HG03159 (cell line): ENCODE measurements around the gene GPS1.

ENCODE experiments used
- ATAC-seq: cut with Tn5 transposase; IDR thresholded peaks from one replicate; pipeline ENCODE4 v1.9.1; 2021; ENCODE audit warnings: mild to moderate bottlenecking, moderate library complexity; ENCODE audit not compliant: unreplicated experiment

The GPS1 gene

DNA sequence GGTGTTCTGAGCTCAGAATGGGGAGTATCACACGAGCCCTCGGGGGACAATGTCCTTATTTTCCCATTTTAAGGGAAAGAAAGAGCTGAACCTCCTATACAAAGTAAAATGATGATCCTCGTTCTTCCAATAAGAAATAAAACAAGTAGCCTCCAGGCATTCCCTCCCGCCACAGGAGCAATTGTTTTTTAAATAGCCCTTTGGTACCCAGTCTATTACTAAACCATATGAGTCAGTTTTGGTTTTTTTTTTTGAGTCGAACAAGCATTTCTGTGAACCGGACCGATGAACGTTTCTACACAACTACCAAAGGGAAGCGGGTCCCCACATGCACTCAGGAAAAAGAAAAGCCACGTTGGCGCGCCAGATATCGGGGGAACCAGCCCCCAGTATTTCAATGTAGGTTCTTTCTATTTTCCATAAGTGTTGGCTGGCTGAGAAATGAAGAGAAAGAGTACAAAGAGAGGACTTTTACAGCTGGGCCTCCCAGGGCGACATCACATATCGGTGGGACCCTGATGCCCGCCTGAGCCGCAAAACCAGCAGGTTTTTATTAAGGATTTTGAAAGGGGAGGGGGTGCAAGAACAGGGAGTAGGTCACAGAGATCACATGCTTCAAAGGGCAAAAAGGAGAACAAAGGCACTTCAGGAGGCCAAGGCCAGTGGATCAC lies 10.4 kb upstream of the GPS1 start:
- ATAC-seq, result no peak

DNA sequence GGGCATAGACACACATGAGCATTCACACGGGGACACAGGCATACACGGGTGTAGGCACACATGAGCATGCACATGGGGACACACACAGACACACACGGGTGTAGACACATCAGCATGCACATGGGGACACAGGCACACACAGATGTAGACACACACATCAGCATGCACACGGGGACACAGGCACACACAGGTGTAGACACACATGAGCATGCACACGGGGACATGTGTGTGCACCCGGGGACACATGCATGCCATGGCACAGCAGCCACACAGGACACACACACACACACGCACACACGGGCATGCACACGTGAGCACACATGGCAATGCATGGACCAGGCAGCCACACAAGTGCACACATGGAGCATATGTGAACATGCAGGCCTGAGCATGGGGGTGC lies 9.0 kb upstream of the GPS1 start:
- no peak for ATAC-seq

DNA sequence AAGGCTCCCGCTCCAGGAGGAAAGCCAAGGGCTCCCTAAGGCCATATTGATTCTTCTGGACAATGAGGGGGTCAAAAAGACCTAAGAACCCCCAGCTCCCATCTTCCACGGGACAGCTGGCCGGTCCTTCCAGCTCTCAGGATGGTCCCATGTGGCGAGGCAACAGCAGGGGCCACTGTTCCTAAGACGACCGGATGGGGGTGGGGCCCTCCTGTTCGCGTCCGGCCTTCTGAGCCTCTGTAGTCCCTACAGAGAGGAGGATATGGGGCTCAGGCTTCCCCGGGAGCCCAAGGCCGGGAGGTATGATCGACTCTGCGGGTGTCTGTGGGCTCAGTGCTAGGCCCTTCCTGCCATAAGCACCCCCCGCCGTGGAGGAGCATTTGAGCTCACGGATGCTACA lies 8.2 kb upstream of the GPS1 start:
- no peak for ATAC-seq

DNA sequence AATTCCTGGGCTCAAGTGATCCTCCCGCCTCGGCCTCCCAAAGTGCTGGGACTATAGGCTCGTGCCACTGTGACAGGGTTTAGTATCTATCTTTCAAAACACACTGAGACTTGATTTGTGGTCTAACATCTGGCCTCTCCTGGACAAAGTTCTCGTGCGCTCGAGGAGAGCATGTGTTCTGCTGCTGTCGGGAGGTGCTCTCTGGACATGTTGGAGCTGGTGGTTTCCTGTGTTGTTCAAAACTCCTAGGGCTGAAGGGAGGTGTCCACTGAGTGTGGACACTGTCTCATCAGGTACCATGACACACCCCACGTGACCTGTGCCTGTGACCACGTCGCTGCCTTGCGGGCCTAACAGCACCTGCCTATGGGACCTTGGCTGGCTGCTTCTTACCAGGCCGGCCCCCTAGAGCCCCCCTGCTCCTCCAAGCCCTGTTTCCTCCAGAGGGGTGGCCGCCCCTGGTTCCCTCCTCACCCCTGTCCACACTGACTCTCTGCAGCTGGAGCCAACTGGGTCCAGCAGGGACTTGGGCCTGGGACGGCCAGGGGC lies 5.7 kb upstream of the GPS1 start:
- no peak for ATAC-seq

DNA sequence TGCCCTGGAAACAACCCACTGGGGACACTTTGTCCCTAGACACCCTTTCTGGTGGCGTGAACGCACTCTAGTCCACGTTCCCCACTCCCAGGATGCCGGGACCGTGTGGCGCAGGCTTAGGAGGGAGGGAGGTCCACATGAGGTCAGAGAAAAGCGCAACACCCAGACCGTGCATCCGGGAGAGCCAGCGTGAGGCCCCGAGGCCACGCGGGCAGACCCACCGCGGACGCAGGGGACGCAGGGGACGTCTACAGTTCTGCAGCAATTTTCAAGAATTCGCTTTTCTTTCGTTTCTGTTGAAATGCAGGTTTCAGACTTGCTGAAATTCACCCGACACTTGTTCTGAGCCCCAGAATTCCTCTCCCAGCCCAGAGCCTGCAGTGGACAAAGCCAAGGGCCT lies 4.8 kb upstream of the GPS1 start:
- no peak for ATAC-seq

DNA sequence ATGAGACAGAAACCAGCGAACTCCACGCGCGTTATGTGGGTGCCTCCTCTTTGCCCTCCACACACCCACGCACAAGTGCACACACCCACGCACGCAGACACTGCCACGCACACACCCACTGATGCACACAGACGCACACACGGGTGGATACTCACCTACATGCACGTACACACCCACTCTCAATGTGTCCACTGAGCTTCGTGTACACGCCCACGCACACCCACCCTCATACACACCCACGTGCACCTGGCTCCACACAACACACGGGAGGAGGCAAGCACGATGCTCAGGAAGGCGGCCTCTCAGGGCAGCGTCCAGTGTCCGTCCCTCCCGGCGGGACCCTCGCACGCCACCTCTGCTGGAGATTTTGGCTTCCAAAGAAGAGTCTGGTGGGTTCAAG lies 4.3 kb upstream of the GPS1 start:
- no peak for ATAC-seq

DNA sequence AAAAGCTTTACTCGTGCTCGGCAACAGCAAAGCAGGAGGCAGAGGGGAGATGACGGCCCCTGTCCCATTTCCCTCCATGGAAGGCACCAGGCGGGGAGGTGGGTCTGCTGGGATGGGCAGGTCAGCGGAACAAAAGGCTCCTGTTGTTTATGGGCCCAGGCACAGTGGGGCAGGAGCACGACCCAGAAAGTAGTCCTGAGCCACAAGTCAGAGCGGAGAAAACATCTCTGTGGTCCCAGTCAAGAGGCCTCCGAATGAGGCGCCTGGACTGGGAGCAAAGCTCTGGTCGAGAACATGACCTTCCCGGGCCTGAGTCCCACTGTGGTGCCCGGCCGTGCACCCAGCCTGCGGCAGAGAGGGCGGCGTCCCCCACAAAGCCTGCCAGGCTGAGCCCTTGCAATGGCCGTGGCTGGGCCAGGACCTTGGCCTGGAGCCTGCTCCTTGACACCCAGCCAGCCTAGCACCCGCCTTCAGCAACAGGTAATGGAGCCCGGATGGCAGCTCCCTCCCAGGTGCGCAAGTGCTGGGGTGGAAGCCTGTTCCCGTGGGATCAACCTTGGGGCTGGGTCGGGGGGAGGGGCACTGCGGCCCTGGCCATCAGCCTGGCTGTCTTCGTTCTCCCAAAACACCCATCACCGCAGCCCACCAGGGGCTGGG lies 3.7 kb upstream of the GPS1 start:
- no peak for ATAC-seq

DNA sequence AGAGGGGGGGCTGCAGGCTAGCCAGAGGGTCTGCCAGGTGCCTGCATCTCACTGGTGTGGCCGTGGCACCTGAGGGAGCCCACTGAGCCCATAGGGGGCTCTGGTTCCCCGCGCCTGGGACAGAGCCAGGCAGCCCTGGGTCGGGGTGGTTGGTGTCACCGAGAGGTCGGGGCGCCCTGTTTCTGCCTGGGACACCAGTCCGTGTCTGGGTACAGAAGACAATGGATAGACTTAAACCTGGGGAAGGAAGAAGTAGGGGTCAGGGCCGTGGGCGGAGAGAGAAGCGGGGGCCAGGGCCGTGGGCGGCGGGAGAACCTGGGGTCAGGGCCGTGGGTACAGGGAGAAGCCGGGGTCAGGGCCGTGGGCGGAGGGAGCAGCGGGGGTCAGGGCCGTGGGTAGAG lies 3.1 kb upstream of the GPS1 start:
- ATAC-seq, result no peak

DNA sequence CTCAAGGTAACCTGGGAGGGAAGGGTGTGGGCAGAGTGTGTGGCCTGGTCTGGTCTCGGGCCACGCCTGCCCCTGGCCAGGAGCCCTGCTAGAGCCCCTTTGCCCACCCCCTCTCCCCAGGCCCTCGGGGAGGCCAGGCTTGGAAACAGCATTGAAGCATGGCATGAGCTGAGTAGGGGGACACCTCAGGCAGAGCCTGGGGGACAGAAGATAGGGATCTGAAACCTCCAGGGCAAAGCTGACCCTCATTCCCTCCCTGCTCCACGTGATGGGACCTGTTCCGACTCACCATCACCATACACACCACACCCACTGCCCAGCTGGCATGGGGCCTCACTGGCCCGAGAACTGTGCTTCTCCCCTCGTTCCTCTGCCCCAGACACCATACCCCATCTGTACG lies 2.6 kb upstream of the GPS1 start:
- ATAC-seq, result no peak

DNA sequence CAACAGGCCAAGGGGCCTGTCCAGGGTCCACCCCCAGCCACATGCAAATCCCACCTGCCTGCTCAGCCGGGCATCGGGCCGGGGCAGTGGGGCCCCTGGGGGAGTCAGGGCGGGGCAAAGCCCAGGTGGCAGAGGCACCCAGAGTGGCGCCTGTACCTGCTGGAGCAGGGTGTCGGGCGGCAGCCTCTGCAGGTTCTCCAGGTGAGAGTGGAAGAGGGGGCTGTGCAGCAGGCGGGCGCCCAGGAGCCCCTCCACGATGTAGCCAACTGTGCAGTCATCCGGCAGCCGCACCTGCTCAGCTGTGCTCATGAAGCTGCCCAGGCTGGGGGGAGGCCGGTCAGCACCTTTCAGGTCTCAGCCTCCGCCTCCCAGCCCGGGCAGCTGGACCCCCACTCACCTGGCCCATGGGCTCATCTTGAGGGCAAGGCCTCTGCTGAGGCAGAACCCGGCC lies 2.2 kb upstream of the GPS1 start:
- no peak for ATAC-seq

DNA sequence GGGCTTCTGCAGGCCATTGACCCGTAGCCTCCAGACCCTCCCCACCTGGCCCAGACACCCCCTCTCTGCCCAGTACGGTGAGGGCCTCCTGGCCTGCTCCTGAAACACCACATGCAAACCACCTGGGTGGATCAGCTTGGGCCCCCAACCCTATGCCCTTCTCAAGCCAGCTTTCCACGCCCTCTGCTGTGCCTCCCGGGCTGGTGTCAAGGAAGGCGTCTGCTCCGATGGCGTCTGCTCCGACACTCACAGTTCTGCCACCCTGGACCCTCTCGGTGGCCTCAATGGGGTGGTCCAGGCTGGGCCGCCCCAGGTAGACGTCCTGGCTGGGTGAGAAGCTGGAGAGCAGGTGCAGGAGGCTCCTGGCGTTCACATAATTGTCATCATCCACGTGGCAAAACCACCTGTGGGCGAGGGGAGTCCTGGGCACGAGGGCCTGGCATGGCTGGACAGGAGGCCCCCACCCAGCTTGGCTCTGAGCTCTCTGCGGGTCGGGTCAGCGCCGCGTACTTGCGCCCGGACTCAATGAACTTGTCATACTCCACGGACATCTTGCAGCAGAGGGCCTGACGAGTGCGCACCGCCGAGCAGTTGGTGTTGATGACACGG lies 1.4 kb upstream of the GPS1 start:
- no peak for ATAC-seq

DNA sequence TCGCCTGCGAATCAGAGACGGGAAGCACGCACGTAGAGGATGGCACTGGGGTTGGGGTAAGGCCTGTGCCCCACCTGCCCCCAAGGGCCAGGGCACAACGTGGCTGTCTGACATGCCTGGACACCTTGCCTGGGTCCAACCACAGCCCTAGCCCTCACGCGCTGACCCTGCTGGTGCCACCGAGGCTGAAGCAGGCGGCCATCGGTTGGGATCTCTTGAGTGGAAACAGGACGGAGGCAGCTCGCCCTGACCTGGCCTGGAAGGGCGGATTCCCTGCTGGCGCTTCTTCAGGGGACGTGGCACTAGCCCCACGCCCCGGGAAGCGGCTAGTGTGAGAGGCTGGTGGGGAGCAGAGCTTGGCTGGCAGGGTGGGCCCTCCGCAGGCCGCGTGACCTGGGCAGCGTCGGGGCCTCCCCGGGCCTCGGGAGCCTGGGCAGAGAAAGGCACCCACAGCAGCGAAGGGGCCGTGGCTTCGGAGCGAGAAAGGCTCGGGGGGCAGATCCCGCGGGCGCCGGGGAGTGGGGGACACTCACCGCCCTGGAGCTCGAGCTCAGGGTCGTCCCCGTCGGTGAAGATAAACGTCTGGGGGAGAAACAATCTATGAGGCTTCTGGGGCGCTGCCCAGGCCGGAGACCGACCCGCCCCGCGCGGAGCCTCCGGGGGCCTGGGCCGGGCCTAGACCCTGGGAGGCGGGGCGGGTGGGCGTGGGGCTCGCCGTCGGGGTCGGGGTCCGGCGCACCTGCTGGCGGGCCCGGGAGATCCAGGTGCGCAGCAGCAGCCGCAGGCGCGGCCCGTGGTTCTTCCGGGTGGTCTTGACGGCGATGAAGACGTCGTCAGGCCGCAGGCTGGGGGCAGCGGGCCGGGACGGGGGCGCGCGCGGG lies 697 bp upstream of the GPS1 start:
- no peak for ATAC-seq

DNA sequence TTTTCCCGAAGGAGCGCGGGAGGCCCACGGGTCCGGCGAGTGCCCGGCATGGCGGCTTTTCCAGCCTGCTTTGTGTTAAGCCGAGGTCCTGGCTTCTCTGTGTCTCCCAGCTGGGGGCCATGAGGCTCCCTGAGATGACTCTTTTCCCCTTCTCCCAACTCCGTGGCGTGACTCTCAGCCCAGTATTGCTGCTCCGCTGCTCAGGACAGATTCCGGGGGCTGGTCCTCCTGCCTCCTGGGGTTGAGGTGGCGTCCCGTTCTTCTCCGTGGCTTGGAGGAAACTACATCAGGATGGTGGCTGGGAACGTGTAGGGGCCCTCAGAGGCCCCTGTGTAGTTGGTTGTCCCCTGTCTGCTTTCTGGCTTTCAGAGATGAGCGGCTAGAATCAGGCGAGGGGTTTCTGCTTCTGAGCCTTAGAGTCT lies 951 bp downstream of the GPS1 start:
- no peak for ATAC-seq

DNA sequence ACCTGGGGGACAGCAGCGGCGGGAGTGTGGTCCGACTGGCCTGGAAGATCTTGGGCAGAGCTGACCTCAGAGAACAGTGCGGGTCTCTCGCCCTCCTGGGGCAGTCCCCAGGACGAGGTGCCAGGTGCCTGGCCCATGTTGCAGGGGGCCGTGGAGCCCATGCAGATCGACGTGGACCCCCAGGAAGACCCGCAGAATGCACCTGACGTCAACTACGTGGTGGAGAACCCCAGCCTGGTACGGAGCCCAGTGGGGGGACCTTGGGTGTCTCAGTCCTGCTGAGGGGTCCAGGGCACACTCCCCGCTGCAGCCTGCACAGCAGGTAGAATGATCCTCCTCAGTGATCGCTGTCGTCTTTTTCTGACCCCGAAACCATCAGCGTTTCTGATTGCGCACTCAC lies 1.4 kb downstream of the GPS1 start:
- no peak for ATAC-seq

DNA sequence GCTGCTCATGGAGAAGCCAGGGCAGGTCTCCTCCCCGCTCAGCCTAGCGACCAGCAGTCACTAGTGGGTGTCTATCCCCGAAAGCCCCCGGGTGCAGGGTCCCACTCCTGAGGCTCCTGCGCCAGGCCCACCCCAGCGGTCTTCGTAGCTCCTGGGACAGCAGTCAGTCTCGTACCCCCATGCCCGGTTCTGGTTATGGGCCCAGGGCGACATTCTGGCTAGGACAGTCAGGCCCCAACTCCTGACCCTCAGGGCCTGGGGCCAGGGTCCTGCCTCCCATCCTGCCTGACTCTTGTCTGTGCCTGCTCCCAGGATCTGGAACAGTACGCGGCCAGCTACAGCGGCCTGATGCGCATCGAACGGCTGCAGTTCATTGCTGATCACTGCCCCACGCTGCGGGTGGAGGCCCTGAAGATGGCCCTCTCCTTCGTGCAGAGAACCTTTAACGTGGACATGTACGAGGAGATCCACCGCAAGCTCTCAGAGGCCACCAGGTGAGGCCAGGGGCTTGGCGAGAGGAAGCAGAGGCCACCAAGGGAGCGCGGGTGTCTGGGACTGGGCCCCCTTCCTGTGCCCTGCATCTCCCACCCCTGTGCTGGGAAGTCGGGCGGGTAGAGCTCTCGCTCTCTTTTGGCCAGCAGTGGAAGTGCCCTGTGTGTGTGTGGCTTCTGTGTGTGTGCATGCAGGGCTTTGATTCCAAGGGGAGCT lies 2.0 kb downstream of the GPS1 start:
- ATAC-seq, result no peak

DNA sequence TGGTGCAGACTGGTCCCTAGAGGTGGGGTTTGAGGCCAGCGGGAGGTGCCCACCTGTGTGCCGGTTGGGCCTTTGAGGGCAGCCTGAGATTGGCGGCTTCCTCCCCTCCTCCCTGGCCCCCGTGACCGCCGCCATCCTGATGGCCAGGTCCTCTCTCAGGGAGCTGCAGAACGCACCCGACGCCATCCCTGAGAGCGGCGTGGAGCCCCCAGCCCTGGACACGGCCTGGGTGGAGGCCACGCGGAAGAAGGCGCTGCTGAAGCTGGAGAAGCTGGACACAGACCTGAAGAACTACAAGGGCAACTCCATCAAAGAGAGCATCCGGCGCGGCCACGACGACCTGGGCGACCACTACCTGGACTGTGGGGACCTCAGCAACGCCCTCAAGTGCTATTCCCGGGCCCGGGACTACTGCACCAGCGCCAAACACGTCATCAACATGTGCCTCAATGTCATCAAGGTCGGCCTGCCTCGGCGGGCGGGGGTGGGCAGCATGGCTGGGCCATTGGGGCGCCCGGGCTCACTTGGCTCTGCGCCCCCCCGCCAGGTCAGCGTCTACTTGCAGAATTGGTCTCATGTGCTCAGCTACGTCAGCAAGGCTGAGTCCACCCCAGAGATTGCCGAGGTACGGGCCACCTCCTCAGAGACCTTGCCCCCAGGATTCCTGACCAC lies 2.8 kb downstream of the GPS1 start:
- ATAC-seq, result no peak

DNA sequence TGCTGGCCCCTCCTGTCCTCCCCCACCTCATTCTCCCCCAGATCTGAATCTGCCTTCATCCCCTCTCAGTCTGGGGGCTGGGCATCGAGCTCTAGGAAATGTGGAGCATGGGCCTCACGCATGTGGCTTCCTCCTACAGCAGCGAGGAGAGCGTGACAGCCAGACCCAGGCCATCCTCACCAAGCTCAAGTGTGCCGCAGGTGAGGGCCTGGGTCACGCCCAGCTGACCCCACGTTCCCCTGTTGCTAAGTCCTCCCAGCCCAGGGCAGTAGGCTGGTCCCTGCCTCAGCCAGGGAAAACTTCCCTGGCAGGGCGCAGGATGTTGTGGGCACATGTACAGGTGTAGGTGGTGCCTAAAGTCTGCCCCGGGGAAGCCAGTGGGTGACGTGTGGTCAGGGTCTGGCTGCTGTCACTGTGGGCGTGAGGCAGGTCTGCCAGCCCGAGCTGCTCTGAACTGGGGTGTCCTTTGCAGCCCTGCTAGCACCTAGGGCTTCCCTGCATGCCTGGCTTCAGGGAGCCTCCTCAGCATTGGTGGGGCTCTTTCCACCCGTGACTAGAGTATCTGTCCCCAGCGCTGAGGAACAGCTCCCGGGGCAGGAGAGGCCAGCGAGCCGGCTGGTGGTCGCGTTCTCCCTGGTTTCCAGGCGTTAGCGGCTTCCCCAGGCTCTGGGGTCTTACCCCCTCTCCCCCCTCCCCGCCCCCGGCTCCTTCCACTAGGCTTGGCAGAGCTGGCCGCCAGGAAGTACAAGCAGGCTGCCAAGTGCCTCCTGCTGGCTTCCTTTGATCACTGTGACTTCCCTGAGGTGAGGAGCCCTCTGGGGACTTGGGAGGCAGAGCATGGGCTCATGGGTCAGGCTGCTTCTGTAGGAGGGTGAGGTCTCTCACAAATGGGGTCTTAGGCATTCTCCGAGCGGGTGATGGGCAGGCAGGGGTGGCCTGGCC lies 3.6 kb downstream of the GPS1 start:
- ATAC-seq, result no peak

DNA sequence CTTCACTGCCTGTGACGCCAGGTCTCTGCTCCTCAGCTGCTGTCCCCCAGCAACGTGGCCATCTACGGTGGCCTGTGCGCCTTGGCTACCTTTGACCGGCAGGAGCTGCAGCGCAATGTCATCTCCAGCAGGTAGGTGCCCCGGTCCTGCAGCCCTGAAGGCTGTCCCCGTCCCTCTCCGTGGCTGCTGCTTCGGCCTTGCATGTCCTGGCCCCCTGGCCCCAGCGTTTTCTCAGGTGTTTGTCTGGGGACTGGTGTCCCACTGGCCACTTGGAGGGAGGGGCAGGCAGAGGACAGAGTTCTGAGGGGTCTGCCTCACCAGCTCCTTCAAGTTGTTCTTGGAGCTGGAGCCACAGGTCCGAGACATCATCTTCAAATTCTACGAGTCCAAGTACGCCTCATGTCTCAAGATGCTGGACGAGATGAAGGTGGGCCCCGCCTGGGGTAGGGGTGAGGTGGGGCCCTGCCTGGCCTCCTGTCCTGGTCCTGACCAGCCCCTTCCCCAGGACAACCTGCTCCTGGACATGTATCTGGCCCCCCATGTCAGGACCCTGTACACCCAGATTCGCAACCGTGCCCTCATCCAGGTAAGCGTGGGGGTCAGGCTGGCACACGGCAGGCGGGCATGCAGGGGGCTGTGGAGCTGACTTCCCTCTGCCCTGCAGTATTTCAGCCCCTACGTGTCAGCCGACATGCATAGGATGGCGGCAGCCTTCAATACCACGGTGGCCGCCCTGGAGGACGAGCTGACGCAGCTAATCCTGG lies 4.4 kb downstream of the GPS1 start:
- no peak for ATAC-seq
